ENCODE data around the gene GPRASP3.

Gene GPRASP3

DNA sequence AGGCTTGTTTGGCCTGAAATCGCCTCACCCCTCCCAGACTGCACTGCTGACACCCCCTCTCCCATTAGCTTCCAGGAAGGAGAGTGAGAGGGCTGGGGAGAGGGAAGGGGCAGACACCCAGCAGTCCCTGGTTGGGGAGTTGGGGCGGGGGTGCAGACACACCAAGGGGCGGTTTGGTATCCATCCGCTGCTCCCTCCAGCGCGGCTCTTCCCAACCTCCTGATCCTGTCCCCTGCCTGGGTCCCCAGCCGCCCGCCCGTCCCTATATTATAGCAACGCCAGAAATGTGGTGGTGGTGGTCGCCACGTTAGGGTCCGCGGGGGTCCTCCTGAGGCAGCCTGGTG lies 24.9 kb downstream of the GPRASP3 start:
- no peak for TF ChIP-seq CTCF (IDR thresholded peaks at IDR 0.05; ENCODE audit: borderline replicate concordance, control extremely low read depth, extremely low read depth, insufficient read depth, missing control alignments)
- no peak for DNase-seq (ENCODE audit: low spot score)
- in situ Hi-C loops (cut with MboI; ENCODE audit: low sequenced_read_pairs, unreplicated experiment) = no loop called here

GRCh38 chrX:102745857-102746584 lies 25.5 kb downstream of the GPRASP3 start:
- DNase-seq (ENCODE audit: low spot score) = peak; percentile 34
- TF ChIP-seq CTCF (IDR thresholded peaks at IDR 0.05; ENCODE audit: borderline replicate concordance, control extremely low read depth, extremely low read depth, insufficient read depth, missing control alignments) = no peak
- in situ Hi-C loops (cut with MboI; ENCODE audit: low sequenced_read_pairs, unreplicated experiment) = no loop called here

DNA sequence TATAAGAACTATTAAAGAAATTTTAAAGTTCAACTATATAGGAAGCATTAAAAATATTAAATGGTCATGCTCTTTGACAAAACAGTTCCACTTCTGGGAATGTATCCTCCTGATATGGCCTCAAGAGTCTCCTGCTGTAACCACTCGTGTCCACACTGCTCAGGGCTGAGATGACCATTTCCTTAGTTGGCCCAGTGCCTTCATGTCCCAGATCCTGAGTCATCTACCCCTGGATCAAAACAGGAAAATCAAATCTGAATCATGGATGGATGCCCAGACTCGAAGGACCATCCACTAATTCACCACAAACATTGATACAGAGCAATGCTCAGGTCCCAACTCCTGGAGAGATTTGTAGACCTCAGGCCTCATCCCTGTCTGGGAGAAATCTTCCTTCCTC lies 44.7 kb downstream of the GPRASP3 start:
- no peak for DNase-seq (ENCODE audit: low spot score)
- TF ChIP-seq CTCF (IDR thresholded peaks at IDR 0.05; ENCODE audit: borderline replicate concordance, control extremely low read depth, extremely low read depth, insufficient read depth, missing control alignments) = no peak
- in situ Hi-C loops (cut with MboI; ENCODE audit: low sequenced_read_pairs, unreplicated experiment) = no loop called here

GRCh38 chrX:102765809-102766208 lies 45.3 kb downstream of the GPRASP3 start:
- in situ Hi-C loops (cut with MboI; ENCODE audit: low sequenced_read_pairs, unreplicated experiment) = no loop called here
- no peak for TF ChIP-seq CTCF (IDR thresholded peaks at IDR 0.05; ENCODE audit: borderline replicate concordance, control extremely low read depth, extremely low read depth, insufficient read depth, missing control alignments)
- no peak for DNase-seq (ENCODE audit: low spot score)

- DNase-seq (ENCODE audit: low spot score) = no peak
- in situ Hi-C loops (cut with MboI; ENCODE audit: low sequenced_read_pairs, unreplicated experiment) = no loop called here
- TF ChIP-seq CTCF (IDR thresholded peaks at IDR 0.05; ENCODE audit: borderline replicate concordance, control extremely low read depth, extremely low read depth, insufficient read depth, missing control alignments) = no peak
Observed at GRCh38 chrX:102767287-102767686, 46.7 kb downstream of the GPRASP3 start.

- in situ Hi-C loops (cut with MboI; ENCODE audit: low sequenced_read_pairs, unreplicated experiment) = no loop called here
- TF ChIP-seq CTCF (IDR thresholded peaks at IDR 0.05; ENCODE audit: borderline replicate concordance, control extremely low read depth, extremely low read depth, insufficient read depth, missing control alignments) = no peak
- peak; percentile 73 for DNase-seq (ENCODE audit: low spot score)
Observed at GRCh38 chrX:102768987-102769761, 48.6 kb downstream of the GPRASP3 start.

Data from GM13976 (cell line).